GM04504 (cell line): ENCODE results near the gene UHRF1.
"Not testable (repeated sequence)": the region's sequence is repeated elsewhere in the genome, so short reads cannot be mapped to it uniquely, and the experiment has no call there.

Experiments
- DNase-seq: peaks from one replicate; pipeline ENCODE4 v3.0.0-alpha.2; 2012; ENCODE audit warnings: low read depth

The UHRF1 gene

DNA sequence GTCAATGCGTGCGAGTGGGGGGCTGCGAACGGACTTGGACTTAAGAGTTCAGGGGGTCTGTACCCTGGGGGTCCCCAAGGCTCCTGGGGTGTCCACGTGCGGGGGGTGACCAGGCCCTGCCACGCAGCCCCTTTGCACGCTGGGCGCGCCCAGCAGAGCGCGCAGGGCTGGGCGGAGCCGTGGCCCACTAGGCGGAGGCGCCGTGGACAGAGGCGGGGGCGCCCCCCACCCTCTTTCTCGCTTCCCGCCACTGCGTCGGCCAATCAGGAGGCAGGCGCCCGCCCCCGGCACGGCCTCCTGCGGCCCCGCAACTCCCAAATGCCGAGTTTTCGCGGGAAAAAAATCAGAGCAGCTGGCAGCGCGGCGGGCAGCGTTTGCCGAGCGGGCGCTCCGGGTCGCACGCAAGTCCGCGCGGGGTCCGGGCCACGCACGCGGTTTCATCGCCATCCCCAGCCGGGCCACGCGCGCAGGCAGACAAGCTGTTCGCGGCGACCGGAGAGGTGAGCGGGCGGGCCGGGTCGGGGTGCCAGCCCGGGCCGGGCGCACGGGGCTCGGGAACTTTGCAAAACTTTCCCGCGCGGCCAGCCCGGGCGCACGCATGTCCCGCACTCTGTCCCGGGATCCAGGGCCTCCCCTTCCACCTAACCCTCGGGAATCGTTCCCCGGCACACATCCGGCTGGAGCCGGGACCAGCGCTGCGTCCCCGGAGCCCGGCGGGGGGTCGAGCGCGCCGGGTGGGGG is at the start of gene UHRF1:
Gene UHRF1 (plus strand): TSS at position 346 of the 741 bp plus-strand sequence. CDS start 1,385 bp downstream, outside the sequence.
- DNase-seq: no peak

- no peak for DNase-seq
These were observed 49.6 kb upstream of the UHRF1 start for GRCh38 chr19:4859697-4860096.

GRCh38 chr19:4861147-4861546 is 48.2 kb upstream of the UHRF1 start:
- DNase-seq: no peak

GRCh38 chr19:4866595-4867424 is 42.5 kb upstream of the UHRF1 start:
- DNase-seq: no peak

DNA sequence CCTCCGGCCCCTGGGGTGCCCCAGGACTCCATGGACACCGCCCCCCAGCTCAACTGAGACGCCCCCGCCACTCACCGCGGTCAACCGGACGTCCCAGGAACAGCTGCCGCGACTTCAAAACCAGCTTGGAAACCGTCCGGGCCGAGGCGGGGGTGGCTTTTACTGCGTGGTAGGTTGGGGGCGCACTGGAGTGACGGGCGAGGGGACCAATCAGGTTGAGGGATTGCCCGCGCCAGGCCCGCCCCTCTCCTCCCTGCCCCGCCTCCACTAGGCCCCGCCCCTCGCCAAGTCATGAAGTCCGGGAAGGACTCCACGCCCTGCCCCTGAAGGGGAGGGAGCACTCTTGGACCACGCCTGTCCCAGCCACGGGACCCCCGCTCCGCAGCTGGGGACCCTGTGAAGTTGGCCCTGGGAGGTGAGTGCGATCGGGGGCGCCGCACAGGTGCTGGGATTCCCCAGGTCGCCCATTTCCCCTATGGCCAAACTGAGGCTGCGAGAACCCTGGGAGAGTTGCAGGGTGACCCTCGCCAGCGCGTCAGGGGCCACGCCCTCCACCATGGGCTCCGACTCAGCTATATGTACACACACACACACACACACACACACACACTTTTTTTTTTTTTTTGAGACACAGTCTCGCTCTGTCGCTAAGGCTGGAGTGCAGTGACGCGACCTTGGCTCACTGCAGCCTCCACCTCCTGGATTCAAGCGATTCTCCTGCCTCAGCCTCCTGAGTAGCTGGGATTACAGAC is 41.6 kb upstream of the UHRF1 start, which contains the start of gene PLIN3:
Gene PLIN3 (minus strand): TSS at position 134 of the 752 bp plus-strand sequence. CDS start 6,273 bp downstream, outside the sequence.
- peak; percentile 91 for DNase-seq

DNA sequence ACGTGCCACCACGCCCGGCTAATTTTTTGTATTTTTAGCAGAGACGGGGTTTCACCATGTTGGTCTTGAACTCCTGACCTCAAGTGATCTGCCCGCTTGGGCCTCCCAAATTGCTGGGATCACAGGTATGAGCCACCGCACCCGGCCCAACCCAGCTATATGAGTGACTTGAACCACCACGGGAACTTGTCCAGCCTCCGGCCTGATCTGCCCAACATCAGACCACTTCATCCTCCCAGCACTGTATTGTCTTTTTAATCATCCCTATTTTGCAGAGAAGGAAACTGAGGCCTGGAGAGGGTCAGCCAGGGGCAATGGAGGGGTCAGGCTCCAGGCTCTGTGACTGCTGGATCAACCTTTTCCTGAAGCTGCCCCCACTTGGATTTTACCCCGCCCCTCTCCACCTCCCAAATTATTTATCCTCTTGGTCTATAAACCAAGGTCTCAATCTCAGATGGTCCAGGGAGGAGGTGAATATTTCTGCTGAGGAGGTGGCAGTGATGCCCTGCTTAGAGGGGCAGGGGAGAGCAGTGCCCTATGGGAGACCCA is 40.9 kb upstream of the UHRF1 start:
- no peak for DNase-seq

DNA sequence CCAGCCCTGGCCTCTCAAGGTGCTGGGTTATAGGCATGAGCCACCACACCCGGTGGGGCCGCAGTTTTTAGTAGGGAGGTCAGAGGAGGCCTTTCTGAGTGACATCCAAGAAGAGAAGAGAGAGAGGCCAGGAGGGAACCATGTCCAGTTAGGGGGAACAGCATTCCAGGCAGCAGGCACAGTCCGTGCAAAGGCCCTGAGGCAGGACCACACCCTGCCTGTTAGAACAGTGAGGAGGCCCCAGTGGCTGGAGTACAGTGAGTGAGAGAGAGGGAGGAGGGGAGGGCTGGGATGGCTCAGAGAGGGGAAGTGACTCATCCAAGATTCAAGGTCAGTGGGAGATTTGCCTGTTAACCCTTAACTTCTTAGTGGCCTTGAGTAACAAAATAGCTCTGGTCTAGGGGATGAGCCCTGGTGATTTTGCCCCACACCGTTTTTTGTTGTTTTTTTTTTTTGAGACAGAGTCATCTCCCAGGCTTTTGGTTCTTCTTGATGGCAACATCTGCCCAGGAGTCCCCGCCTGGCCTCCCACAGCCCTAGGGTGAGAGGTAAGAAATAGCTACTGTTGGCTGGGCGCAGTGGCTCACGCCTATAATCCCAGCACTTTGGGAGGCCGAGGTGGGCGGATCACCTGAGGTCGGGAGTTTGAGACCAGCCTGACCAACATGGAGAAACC is 39.1 kb upstream of the UHRF1 start:
- DNase-seq: peak; percentile 85

DNA sequence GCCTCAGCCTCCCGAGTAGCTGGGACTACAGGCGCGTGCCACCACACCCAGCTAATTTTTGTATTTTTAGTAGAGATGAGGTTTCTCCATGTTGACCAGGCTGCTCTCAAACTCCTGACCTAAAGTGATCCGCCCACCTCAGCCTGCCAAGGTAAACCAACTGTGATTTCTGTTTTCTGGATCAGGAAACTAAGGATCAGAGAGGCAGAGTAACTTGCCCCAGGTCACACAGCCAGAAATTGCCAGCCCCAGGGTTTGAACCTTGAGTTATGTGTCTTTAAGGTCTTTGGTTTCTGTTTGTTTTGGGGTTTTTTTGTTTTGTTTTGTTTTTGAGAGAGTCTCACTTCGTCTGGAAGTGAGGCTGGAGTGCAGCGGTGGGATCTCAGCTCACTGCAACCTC is 37.6 kb upstream of the UHRF1 start:
- DNase-seq: no peak

DNA sequence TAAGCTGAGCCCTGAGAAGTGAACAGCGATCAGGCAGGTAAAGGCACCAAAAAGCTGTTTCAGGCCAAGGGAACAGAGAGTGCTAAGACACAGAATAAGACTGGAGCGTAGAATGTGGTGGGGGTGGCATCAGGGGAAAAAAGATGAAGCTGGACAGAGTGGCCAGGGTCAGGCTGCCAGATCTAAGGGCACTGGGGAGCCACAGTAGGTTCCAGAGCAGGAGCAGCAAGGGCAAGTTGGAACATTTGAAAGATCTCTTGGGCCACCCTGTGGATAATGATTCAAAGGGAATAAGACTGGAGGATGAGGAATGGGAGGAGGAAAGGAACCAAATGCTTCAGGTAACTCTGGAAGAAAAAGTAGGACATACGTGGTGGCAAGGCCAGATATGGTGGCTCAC is 35.4 kb upstream of the UHRF1 start:
- DNase-seq: no peak

- DNase-seq: no peak
These were observed 31.4 kb upstream of the UHRF1 start for GRCh38 chr19:4877753-4878490.

DNA sequence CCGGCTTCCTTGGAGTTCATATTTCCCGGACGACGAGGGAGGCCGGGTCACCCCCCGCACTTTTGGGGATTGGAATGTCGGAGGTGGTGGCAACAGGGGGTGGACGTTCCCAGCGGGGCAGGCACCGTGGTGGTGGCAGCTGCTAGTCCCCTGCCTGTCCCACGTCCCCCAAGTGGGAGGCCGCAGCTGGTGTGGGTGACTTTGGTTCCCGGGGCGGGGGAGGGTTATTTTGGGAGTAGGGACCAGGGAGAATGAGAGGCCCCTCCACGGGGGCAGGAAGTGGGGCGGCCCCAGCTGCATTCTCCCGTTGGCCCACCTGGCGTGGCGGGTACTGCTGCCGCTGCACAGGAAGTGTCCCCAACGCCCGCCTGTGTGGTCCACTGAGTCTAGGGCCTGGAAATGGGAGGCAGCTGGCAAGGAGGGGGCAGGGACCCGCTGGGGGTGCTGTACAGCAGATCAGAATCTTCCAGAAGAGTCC is 30.8 kb upstream of the UHRF1 start:
- no peak for DNase-seq

DNA sequence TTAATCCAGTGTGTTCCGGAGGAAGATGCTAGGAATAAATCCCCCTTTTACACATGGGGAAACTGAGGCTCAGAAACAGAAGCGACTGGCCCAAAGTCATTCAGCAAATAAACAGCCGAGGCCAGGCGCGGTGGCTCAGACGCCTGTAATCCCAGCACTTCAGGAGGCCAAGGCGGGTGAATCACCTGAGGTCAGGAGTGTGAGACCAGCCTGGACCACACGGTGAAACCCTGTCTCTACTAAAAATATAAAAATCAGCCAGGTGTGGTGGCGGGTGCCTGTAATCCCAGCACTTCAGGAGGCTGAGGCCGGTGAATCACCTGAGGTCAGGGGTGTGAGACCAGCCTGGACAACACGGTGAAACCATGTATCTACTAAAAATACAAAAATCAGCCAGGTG is 30.3 kb upstream of the UHRF1 start:
- no peak for DNase-seq

DNA sequence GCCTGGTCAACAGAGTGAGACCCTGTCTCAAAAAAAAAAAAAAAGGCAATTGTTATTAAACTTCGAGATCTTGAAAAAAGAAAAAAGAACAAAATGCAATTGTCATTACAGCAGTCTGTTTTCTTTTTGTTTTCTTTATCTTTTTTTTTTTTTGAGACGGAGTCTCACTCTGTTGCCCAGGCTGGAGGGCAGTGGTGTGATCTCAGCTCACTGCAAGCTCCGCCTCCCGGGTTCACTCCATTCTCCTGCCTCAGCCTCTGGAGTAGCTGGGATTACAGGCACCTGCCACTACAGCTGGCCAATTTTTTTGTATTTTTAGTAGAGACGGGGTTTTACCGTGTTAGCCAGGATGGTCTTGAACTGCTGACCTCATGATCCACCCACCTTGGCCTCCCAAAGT is 26.4 kb upstream of the UHRF1 start:
- DNase-seq: not testable (repeated sequence)

DNA sequence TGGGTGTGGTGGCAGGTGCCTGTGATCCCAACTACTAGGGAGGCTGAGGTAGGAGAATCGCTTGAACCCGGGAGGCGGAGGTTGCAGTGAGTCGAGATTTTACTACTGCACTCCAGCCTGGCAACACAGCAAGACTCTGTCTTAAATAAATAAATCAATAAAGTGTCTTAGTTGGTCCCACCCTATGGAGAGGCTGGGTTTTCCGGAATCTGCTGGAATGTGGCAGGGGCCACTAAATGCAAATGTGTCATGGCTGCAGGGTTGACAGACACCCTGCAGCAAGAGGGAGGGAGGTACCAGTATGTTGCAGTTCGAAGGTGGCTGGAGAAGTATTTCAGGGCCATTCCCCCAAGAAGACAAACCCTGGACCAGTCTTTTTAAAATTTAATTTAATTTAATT is 24.3 kb upstream of the UHRF1 start:
- not testable (repeated sequence) for DNase-seq

GRCh38 chr19:4887803-4888202 is 21.5 kb upstream of the UHRF1 start:
- not testable (repeated sequence) for DNase-seq

DNA sequence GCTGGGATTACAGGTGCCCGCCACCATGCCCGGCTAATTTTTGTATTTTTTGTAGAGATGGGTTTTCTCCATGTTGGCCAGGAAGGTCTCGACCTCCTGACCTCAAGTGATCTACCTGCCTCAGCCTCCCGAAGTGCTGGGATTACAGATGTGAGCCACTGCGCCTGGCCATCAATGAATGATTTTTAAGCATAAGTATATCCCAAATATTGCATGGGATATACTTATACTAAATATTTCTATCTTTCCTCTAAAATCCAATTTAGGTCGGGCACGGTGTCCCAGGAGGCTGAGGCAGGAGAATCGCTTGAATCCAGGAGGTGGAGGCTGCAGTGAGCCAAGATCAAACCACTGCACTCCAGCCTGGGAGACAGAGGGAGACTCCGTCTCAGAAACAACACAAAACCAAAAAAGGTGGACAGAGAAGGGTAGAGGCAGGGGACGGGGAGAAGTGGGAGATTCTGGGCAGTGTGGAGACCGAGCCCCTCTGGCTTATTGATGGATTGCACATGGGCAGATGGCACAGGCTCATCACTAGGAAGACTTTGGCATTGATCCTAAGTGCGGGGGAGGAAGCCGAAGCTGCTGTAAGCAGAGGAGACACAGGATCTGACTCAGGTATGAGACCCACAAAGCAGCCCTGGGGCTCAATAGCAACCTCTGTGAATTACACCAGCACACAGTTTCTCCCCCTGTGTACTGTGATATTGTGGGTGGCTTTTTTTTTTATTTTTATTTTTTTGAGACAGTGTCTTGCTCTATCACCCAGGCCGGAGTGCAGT is 20.1 kb upstream of the UHRF1 start:
- DNase-seq: no peak

GRCh38 chr19:4891066-4891465 is 18.2 kb upstream of the UHRF1 start:
- no peak for DNase-seq

DNA sequence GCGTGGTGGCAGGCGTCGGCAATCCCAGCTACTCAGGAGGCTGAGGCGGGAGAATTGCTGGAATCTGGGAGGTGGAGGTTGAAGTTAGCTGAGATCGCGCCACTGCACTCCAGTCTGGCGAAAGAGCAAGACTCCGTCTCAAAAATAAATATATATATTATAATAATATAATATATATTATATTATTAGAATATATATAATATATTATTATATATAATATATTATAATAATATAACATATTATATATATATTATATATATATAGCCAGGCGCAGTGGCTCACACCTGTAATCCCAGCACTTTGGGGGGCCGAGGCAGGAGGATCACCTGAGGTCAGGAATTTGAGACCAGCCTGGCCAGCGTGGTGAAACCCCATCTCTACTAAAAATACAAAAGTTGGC is 16.3 kb upstream of the UHRF1 start:
- not testable (repeated sequence) for DNase-seq

DNA sequence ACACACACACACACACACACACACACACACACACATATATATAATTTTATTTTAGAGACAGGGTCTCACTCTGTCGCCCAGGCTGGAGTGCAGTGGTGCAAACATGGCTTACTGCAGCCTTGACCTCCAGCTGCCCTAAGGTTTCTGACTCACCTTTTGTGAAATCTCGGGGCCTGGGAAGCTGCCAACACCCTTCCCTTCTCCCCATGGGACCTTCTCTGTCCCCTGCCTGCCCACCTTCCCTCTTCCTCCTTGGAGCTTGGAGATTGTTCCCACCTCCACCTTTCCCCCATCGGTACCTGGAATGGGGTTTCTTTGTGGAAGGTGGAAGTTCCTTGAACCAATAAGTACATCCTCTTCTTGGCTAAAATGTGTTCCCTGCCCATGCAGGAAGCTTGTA is 12.9 kb upstream of the UHRF1 start:
- peak; percentile 24 for DNase-seq

DNA sequence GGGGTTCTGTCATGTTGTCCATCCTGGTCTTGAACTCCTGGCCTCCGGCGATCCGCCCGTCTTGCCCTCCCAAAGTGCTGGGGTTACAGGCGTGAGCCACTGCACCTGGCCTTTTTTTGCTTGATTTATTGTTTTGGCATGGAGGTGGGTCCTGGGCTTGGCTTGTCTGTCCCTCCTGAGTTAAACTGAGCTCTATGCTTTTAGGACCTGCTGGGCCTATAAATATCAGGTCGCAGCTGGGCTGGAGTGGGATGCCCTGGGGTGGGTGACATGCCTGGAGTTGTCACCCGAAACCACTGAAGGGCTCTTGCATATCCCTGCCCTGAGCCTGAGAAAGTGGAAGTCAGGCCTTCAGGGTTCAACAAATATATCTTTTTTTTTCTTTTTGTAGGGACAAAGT is 12.2 kb upstream of the UHRF1 start:
- no peak for DNase-seq
